Activated T-helper 1 cell treated with anti-CD3 and anti-CD28 coated beads, Interleukin-2, amount 50 U/mL, for 16 hours (primary cell): ENCODE results near the gene TFB1M.
"Not testable (repeated sequence)": the region's sequence is repeated elsewhere in the genome, so short reads cannot be mapped to it uniquely, and the experiment has no call there.

ENCODE experiments used
- DNase-seq, 2 donors: peaks; one replicate each; pipeline ENCODE4 v3.0.0-alpha.2; 2020; ENCODE audit warnings: low read depth in 1 of 2, low spot score in 1 of 2

The TFB1M gene

GRCh38 chr6:155244434-155244833 lies 69.8 kb downstream of the TFB1M start:
- DNase-seq, result no peak

- no peak for DNase-seq
Measured at GRCh38 chr6:155241966-155242365, 72.3 kb downstream of the TFB1M start.

DNA sequence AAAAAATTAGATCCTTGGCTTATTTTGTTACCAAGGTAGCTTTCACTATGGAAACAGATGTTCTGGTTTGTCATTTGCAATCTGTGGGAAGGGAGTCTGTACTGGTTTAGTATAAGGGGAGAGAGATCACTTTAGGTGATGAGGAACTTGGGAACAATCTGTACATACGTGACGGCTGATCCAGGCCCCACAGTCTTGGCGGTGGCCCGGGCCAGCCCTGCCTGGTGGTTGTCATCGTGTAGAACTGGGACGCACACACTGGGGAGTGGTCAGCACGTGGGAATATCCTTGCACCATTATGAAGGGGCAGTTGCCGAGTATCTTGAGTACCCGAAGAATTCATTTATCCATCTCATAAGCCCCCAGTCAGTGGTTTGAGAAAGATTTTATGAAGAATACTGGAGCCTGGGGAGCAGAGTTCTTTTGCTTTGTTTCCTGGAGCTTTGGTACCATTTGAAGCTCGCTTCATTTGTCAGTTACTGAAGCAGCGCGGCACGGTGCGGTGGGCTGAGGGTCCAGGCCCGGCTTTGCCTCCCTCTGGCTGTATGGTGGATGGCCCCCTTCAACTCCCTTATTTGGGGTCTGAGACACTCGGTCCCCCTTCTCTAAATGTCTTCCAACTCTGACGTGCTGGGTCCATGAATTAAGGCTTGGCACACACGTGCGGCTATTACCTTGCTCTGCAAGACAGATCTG lies 73.2 kb downstream of the TFB1M start:
- DNase-seq, result no peak

GRCh38 chr6:155237613-155238012 lies 76.7 kb downstream of the TFB1M start:
- DNase-seq, result no peak

DNA sequence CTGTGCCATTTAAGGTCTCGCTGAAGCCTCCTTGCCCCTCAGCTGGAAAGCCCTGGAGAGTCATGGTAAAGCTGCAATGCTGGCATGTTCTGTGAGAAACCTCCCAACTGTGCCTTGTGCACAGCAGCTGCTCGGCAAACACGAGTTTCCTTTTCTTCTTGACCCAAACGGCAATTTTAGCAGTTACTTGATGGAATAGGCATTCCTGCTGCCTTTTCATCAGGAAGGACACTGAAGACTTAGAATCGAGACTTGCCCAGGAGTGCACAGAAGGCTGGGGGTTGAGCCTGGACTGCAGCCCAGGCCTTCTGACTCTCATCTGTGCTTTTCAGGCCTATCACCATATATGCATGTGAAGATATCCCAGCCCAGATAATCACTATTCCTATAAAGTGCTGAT lies 79.2 kb downstream of the TFB1M start:
- no peak for DNase-seq

GRCh38 chr6:155234687-155235086 lies 79.6 kb downstream of the TFB1M start:
- no peak for DNase-seq

GRCh38 chr6:155234167-155234566 lies 80.1 kb downstream of the TFB1M start:
- DNase-seq, result no peak

GRCh38 chr6:155232848-155233247 lies 81.4 kb downstream of the TFB1M start:
- no peak for DNase-seq

GRCh38 chr6:155230975-155231374 lies 83.3 kb downstream of the TFB1M start:
- DNase-seq, result not testable (repeated sequence)

DNA sequence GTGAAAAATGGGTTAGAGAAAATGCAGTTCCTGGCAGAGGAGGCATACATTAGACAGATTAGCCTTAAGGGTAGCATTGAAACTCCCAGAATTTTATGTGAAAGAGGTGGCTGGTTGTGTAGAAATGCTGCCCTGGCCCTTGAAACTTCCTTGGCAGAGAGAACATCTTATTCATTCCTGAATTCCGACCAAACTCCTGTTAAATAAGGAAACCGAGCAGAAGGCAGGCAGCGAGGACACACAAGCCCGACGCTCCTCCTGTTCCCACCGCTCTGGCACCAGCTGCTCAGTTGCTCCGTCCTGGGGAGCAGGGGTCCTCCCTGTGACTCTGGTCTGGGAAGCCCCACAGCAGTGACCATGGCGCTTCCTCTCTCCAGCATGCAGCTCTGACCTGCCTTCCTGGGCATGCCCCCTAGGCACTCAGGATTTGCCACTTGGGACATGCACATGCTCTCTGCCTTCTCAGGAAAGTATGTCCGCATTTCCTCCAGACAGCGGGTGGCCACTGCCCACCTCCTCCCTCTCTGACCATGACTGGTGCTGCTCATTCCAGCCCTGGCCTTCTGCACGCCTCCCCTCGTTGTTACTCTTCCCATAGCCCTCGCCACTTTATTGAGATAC lies 85.6 kb downstream of the TFB1M start:
- no peak for DNase-seq

DNA sequence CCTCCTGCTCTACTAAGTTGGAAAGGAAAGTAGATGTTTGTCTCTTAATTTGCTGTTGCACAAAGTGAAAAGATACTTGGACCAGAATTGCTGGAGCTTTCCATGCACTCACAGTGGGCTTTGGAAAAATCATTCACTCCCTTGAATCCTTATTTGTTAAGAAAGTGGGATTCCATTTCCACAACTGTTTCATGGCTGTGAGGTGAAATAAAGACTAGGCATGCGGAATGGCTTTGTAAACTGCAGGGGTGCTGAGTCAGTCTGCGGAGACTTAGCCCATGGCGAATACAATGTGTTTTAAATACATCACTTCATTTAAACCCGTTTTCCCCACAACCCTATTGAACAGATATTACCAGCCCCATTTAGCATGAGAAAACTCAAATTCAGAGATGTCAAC lies 87.2 kb downstream of the TFB1M start:
- DNase-seq, result no peak

GRCh38 chr6:155224618-155225017 lies 89.7 kb downstream of the TFB1M start:
- no peak for DNase-seq

DNA sequence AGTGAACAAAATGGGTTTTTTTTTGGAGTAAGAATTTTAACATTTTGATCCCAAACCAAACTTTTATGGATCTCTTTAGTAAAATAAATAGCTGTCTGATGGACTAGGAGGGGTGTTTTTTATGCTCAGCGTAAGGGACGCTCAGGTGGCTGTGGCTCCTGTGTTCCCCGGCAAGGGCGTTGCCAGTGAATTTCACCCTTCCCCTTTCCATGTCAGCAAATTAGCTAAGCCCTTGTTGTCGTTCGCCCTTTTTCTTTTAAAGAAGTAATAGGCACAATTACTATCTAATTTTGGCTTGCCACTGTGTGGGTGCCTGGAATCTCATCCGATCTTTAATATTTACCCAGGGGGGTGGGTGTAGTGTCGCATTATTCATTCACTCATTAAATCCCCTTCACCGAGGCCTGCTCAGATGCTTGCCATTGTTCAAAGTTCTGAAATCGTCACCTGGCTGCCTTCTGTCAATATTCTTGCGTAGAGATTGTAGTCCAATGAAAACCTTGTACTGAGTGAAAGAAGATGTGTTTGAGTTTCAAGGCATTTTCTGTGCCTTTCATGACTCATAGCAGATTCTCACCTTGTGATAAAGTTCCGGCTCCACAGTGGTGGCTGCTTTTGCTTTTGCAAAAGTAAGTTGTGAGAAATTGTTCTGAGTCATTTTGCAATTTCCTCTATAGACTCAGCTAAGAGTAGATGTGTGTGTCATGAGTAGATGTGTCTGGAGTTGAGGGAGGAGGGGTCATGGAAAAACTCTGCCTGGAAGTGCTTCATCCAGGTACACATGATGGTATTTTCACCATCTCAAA lies 90.4 kb downstream of the TFB1M start:
- peak in 1 of 2 donors; percentile 13 for DNase-seq

DNA sequence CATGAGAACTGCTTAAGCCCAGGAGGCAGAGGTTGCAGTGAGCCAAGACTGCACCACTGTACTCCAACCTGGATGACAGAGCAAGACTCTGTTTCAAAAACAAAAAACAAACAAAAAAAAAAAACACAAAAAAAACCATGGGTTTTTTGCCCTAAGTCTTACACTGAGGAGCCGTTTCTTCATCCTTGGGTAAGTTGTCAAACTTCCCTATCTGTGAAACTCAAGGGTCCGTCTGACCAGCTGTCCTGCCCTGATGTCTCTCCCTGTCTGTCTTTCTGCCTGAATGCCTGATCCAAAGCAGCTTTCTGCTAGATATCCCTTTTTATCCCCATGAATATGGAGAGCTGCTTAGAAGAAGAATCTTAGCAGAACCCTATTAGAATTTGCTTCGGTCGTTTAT lies 91.8 kb downstream of the TFB1M start:
- DNase-seq, result no peak

DNA sequence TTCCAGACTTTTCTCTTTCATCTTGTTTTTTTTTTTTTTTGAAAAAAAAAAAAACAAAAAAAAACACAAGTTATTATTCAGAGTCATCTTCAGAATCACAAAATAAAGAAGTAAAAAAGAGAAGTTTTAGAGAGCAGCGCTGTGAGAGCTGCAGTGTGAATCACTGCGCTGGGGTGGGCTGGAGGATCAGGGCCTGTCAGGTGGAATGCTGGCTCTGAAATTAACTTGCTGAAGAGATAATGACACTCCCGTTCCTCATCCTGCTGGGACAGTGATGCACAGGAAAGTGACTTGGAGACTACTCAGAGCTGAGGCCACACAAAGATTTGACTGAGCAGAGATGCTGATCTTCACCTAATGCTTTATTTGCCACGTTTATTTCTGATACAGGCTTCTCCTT lies 93.2 kb downstream of the TFB1M start:
- DNase-seq, result no peak

DNA sequence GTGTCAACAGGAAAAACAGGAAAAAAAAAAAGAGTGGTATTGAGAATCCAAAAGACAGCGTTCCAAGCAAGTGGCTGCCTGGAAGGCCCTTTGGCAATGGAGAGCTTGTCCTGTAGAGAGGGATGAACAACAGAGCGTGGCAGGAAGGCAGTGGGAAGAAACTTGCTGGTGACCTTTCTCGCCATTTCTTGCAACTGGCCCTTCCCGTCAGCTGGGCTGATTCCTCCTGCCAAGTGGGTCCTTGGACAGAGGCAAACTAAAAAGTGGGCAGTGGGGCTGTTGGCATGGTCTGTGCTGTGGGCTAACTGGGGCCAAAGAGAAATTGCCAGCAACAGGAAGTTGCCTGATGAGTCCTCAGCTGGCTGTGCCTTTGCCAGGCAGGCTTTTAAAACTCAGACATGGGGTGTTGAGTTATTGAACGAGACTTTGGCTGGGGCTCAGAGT lies 94.4 kb downstream of the TFB1M start:
- DNase-seq, result no peak

DNA sequence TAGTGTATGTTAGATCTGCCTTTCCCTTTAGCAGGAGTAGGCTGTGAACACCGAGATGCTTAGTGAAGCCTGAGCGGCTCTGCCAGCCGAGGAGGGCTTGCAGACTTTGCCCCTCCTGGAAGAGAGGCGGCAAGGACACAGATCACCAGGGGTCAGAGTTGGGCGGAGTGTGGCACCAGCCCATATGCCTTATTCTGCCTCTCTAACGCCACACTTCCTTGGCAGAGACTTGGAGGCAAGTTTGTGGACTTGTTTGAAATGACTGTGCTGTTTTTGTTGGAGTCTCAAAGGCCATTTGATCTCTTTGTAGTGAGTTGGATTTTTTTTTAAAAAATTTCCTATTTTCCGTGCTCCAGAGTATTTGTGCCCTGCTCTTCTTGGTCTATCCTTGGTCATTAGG lies 95.0 kb downstream of the TFB1M start:
- no peak for DNase-seq

DNA sequence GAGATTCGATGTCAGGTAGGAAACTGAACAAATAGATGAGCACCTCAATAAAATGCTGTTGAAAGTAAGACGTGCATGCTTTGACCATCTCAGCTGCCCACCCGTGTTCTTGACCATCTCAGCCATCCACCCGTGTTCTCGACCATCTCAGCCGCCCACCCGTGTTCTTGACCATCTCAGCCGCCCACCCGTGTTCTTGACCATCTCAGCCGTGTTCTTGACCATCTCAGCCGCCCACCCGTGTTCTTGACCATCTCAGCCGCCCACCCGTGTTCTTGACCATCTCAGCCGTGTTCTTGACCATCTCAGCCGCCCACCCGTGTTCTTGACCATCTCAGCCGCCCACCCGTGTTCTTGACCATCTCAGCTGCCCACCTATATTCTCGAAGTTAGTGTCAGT lies 95.6 kb downstream of the TFB1M start:
- not testable (repeated sequence) for DNase-seq

- no peak for DNase-seq
Measured at GRCh38 chr6:155216312-155217046, 97.8 kb downstream of the TFB1M start.

GRCh38 chr6:155215906-155216305 lies 98.4 kb downstream of the TFB1M start:
- no peak for DNase-seq

DNA sequence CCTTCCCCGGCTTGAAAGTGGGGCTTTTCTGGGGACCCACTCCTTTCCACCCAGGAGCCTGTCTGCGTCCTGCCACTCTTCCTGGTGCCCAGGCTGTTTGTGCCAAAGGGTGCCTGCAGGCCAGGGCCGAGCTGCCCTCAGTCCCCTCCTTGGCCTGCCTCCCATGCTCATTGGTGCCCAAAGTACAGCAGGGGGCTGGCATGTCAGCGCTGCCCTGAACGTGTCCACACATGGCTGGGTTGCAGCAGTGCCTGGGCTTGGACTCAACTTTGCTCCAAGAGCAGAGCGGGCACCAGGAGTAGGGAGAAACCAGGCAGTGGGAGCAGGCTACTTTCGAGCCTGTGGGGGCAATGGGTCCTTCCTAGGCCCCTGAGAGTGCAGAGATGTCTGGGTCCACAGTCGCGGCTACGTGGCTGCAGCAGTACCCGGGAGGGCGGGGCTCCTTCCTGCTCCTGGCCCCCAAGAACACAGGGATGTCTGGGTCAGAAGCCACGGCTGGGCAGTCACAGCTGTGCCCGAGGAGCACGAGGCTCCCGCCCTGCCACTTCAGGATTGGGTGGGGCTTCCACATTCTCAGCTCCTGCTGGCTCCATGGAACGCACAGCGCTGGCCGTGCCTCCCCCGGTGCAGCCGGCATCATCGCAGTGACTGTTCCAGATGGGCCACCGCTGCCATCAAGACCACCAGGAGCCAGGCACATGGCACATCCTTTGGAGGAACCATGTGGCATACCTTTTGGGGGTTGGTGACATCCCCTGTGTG lies 100.5 kb downstream of the TFB1M start:
- DNase-seq, result no peak
